DND-41 (cell line): ENCODE data around the gene IRF5.

Experiments
- EZH2 ChIP-seq: IDR thresholded peaks from 3 replicates; pipeline ENCODE4 v1.6.1; 2012; ENCODE audit warnings: borderline replicate concordance, low read depth, mild to moderate bottlenecking, moderate library complexity, low read length, inconsistent platforms; ENCODE audit not compliant: severe bottlenecking
- TF ChIP-seq, protein P1 (sequence below): IDR thresholded peaks from 2 replicates; pipeline ENCODE4 v1.5.1; 2012; ENCODE audit warnings: borderline replicate concordance, low read length, moderate library complexity, mild to moderate bottlenecking; ENCODE audit not compliant: poor library complexity, severe bottlenecking; ENCODE audit errors: extremely low read depth

DNA sequence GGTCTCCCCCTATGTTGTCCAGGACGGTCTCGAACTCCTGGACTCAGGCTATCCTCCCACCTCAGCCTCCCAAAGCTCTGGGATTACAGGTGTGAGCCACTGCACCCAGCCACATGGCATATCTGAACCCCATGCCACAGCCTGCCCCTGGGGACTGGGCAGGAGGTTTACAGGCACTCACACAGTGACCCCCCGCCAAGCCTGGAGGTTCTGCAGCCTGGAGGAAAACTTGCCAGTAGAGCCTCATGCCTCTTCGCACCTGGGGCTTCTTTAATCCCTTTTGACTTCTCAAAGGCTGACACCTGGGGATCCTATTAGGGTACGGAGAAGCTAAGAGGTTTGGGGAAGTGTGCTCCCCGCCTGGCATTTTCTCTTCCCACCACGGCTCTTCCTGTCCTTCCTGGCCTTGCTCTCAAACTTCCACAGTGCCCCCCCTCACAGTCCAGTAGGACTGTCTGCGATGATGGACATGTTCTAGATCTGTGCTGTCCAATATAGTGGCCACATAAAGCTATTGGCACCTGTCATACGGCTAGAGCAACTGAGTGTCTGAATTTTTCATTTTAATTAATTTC, 15.8 kb upstream of the IRF5 start:
- TF ChIP-seq, protein P1, sequence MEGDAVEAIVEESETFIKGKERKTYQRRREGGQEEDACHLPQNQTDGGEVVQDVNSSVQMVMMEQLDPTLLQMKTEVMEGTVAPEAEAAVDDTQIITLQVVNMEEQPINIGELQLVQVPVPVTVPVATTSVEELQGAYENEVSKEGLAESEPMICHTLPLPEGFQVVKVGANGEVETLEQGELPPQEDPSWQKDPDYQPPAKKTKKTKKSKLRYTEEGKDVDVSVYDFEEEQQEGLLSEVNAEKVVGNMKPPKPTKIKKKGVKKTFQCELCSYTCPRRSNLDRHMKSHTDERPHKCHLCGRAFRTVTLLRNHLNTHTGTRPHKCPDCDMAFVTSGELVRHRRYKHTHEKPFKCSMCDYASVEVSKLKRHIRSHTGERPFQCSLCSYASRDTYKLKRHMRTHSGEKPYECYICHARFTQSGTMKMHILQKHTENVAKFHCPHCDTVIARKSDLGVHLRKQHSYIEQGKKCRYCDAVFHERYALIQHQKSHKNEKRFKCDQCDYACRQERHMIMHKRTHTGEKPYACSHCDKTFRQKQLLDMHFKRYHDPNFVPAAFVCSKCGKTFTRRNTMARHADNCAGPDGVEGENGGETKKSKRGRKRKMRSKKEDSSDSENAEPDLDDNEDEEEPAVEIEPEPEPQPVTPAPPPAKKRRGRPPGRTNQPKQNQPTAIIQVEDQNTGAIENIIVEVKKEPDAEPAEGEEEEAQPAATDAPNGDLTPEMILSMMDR = no peak
- TF ChIP-seq EZH2 = no peak
